OCI-LY7 (cell line): ENCODE data around the gene G0S2. TPM values are rescaled to one million over a fixed set of nuclear protein-coding genes. Genes with fewer than 3 reads are reported as not detected.

Experiments used
- total RNA-seq, 2 experiments: library from RNA; depleted of rRNA in 1 of 2; stranded (reverse); fragments of >200 nt in 1 of 2; shearing (Covaris generic) in 1 of 2; gene quantifications; 2 replicates each; pipeline ENCODE4 v1.2.3, GENCODE V29; 2014 to 2022

Gene G0S2
- total RNA-seq, 2 experiments from 2014 or later, result not detected

Other genes starting within 250 kb of the G0S2 start
- gene CAMK1G, start 91.7 kb upstream of the G0S2 start, total RNA-seq (2014; rRNA removed; shearing (Covaris generic)), result not detected in 2 replicates
- gene CAMK1G, start 91.7 kb upstream of the G0S2 start, total RNA-seq (2022), result not detected in 2 replicates
- 0.41 TPM in 1 of 2 replicates, not detected in the other for gene LAMB3, start 23.0 kb upstream of the G0S2 start, total RNA-seq (2014; rRNA removed; shearing (Covaris generic))
- 0.17 and 0.46 TPM in 2 replicates for gene LAMB3, start 23.0 kb upstream of the G0S2 start, total RNA-seq (2022)
- not detected in 2 replicates for gene HSD11B1, start 29.4 kb downstream of the G0S2 start, total RNA-seq (2014; rRNA removed; shearing (Covaris generic))
- gene HSD11B1, start 29.4 kb downstream of the G0S2 start, total RNA-seq (2022), result not detected in 2 replicates
- gene TRAF3IP3, start 80.6 kb downstream of the G0S2 start, total RNA-seq (2014; rRNA removed; shearing (Covaris generic)), result 22.1 and 24.3 TPM in 2 replicates
- 46.6 and 53.6 TPM in 2 replicates for gene TRAF3IP3, start 80.6 kb downstream of the G0S2 start, total RNA-seq (2022)
- 3.7 and 4.4 TPM in 2 replicates for gene C1orf74, start 109.1 kb downstream of the G0S2 start, total RNA-seq (2014; rRNA removed; shearing (Covaris generic))
- gene C1orf74, start 109.1 kb downstream of the G0S2 start, total RNA-seq (2022), result 4.2 and 5.0 TPM in 2 replicates
- not detected in 2 replicates for gene IRF6, start 130.7 kb downstream of the G0S2 start, total RNA-seq (2014; rRNA removed; shearing (Covaris generic))
- not detected in 2 replicates for gene IRF6, start 130.7 kb downstream of the G0S2 start, total RNA-seq (2022)
- 10.4 and 12.8 TPM in 2 replicates for gene UTP25, start 152.6 kb downstream of the G0S2 start, total RNA-seq (2014; rRNA removed; shearing (Covaris generic))
- gene UTP25, start 152.6 kb downstream of the G0S2 start, total RNA-seq (2022), result 8.4 and 10.5 TPM in 2 replicates